ENCODE results near the gene SLC30A5. TPM values are rescaled to one million over a fixed set of nuclear protein-coding genes. Genes with fewer than 3 reads are reported as not detected.

SLC30A5 gene
- total and polyA plus RNA-seq, 9 of the 15 experiments (the other 6 are each of a cell fraction or from before 2014, with no cell fraction given): 22.9 to 86.8 (median 62.5) TPM

DNA sequence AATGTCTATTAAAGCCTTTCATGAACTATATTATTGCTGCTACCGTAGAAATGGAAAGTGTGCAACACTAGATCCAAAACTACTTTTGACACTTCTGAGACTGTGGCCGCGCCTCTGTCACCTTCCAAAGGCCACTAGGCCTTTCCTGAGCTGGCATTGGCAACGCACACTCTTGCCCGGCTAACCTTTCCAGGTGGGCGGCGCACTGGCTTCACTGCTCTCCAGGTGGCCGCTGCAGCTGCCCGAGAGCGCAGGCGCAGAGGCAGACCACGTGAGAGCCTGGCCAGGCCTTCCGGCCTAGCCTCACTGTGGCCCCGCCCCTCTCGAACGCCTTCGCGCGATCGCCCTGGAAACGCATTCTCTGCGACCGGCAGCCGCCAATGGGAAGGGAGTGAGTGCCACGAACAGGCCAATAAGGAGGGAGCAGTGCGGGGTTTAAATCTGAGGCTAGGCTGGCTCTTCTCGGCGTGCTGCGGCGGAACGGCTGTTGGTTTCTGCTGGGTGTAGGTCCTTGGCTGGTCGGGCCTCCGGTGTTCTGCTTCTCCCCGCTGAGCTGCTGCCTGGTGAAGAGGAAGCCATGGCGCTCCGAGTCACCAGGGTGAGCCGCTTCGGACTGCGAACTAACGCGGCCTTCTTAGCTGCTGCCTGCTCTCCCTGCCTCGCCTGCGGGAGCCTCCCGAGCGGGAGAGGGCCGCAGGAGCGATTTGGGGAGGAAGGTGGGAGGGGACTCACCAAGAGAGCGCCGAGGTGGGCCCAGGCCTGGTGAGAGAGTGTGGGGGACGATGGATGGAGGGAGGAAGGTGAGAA lies 73.1 kb downstream of the SLC30A5 start, which contains the start of gene CCNB1 (continued):
- TF ChIP-seq ZNF398 (CRISPR knock-in tag; IDR thresholded peaks at IDR 0.05) (no peak), E2F1 (CRISPR knock-in tag; IDR thresholded peaks at IDR 0.05) (0 out of 2 replicates have a peak, but pooled peaks have one; percentile 33), AFF4 (CRISPR knock-in tag; IDR thresholded peaks at IDR 0.05) (peak; percentile 92), SNRNP70 (optimal IDR thresholded peaks at IDR 0.05; ENCODE audit: low read depth, low read length) (no peak), NRF1 (conservative IDR thresholded peaks at IDR 0.05 in 1 of 2, IDR thresholded peaks at IDR 0.05 in 1 of 2) (peak; percentile 96 to 97), RFX5 (IDR thresholded peaks at IDR 0.05; ENCODE audit: low read depth, low read length) (no peak), SIRT6 (IDR thresholded peaks at IDR 0.05; ENCODE audit: low read depth, low read length) (no peak), RFX1 (IDR thresholded peaks at IDR 0.05) (peak; percentile 94), EWSR1 (IDR thresholded peaks at IDR 0.05; ENCODE audit: borderline replicate concordance, low read depth, partially characterized antibody) (no peak), SAFB (IDR thresholded peaks at IDR 0.05; ENCODE audit: borderline replicate concordance, low read depth, low read length) (no peak), ATF7 (IDR thresholded peaks at IDR 0.05) (peak; percentile 64; the same call in 1 of the 2 replicates), DNMT1 (IDR thresholded peaks at IDR 0.05) (no peak), L3MBTL2 (IDR thresholded peaks at IDR 0.05) (peak; percentile 95), KDM4B (IDR thresholded peaks at IDR 0.05; ENCODE audit: borderline replicate concordance in 2 of 2, low read depth in 1 of 2) (no peak), RFX7 (CRISPR knock-in tag; IDR thresholded peaks at IDR 0.05) (no peak), ASH1L (IDR thresholded peaks at IDR 0.05; ENCODE audit: borderline replicate concordance, low read depth, partially characterized antibody) (peak; percentile 91), COPS2 (conservative IDR thresholded peaks at IDR 0.05) (no peak), MITF (IDR thresholded peaks at IDR 0.05) (peak; percentile 31; the same call in 1 of the 2 replicates), SP1 (CRISPR knock-in tag; IDR thresholded peaks at IDR 0.05) (peak; percentile 86)
